COR-L47 (cell line): ENCODE data around the gene UPK1A.
"Not testable (repeated sequence)": the region's sequence is repeated elsewhere in the genome, so short reads cannot be mapped to it uniquely, and the experiment has no call there.

Experiments
- DNase-seq: peaks from one replicate; lab custom pipeline; 2025; lab: John Stamatoyannopoulos, UW

UPK1A gene

DNA sequence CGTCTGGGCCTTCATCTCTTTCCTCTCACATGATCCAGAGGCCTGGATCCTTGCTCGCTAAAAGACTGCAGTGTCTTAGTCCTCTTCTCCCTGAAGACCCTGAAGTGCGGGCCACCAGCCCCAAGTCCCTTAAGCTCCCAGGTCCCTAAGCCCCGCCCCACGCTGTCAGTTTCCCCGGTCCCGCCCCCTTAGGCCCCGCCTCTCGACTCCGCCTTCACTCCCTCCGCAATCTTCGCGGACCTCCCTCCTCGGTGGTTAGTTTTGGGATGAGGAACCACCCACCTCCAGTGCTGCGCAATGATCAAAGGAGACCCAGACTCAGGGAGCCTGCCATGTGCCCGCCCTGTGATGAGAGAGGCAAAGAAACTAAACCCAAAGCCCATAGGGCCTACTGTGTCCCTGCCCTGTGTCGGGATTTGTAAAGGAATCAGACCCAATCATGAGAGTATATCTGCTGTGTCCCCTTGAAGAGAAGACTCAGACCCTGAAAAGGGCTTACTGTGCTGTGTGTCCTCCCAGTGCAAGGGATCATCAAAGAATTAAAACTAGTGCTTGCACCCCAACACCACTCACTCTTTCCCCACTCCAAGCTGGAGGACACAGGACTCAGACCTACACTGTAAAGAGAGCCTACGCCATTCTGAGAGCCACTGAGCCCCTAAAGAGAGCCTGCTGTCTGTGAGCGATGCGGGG, 21.2 kb upstream of the UPK1A start:
- DNase-seq: no peak

DNA sequence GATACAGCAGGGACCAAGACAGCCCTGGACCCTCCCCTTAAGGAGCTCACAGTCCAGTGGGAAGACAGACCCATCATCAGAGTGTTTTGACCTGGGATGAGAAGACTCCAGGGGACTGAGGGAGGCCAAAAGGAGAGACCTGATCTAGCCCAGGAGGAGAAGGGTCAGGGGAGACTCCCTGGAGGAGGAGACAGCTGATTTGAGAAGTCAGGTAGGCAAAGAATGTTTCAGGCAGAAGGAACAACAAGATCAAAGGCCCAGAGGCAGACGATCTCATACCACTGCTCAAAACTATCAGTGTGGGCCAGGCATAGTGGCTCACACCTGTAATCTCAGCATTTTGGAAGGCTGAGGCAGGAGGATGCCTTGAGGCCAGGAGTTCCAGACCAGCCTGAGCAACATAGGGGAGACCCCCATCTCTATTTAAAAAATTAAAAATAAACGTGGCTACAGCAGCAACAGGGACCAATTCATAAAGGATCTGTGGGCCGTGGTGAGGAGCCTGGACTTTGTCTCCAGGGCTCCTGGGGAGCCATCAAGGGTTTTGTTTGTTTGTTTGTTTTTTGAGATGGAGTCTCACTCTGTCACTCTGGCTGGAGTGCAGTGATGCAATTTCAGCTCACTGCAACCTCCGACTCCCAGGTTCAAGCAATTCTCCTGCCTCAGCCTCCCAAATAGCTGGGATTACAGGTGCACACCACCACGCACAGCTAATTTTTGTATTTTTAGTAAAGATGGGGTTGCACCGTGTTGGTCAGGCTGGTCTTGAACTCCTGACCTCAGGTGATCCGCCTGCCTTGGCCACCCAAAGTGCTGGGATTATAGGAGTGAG, 20.4 kb upstream of the UPK1A start:
- DNase-seq: no peak

DNA sequence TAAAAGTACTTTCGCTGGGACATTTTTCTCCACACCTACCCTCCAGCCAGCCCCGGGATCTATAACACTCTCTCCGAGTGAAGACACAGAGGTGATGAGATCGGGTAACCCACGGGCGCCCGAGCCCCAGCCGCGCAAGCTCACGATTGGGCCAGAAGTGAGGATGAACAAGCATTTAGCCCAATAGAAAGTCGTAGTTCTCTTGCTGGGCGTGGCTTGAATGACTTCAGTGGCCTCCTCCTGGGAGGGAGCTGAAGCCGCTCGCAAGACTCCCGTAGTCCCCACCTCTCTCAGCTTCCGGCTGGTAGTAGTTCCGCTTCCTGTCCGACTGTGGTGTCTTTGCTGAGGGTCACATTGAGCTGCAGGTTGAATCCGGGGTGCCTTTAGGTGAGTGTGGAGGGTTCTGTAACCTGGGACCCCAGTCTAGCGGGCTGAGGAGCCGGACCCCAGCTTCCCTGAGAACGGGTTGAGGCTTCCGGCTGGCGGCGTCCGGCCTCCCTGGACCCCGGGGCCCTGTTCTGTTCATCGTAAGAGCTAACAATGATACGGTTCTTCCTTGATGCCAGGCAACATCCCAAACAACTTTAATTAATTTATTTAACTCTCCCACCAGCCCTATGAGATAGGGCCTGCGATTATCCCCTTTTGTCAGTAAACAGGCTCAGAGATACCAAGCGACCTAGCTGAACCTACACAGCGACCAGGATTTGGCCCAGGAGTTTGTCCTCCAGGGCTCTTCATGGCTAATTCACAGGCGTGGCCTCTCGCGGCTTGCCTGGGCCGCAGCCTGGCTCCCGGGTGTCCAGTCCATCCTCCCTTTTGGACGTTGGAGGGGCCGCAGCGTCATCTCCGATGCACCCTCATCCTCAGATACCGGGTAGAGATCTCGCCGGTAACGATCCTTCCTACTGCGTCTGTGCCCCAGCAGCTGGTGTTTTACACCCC, 18.0 kb upstream of the UPK1A start, which contains the start of gene COX6B1:
Gene COX6B1 (plus strand): TSS at position 307 of the 945 bp plus-strand sequence. CDS start 2,921 bp downstream, outside the sequence.
- DNase-seq: peak; percentile 97

DNA sequence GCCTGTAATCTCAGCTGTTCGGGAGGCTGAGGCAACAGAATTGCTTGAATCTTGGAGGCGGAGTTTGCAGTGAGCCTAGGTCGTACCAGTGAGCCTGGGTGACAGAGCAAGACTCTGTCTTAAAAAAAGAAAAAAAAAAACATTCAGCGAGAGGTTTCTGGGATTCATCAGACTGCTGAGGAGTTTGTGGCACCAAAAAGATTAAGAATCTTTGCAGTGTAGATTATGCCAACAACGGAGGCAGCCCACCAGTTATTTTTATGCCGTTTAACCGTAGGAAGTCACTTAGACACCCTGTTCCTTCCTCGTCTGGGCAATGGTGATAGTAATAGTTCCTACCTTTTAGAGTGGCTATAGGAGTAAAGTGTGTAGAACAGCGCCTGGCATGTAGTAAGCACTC, 15.7 kb upstream of the UPK1A start:
- DNase-seq: no peak

DNA sequence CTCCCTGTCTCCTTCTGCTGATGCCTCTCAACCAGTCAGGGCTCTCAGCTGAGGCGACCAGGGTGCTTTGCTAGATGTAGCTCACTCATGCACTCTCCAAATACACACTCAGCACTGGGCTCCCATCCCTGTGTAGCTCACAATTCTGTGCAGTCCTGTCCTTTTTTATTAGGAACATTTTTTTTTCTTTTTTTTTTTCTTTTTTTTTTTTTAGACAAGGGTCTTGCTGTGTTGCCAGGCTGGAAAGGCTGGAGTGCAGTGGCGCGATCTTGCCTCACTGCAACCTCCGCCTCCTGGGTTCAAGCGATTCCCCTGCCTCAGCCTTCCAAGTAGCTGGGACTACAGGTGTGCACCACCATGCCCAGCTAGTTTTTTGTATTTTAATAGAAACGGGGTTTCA, 11.5 kb upstream of the UPK1A start:
- DNase-seq: not testable (repeated sequence)

DNA sequence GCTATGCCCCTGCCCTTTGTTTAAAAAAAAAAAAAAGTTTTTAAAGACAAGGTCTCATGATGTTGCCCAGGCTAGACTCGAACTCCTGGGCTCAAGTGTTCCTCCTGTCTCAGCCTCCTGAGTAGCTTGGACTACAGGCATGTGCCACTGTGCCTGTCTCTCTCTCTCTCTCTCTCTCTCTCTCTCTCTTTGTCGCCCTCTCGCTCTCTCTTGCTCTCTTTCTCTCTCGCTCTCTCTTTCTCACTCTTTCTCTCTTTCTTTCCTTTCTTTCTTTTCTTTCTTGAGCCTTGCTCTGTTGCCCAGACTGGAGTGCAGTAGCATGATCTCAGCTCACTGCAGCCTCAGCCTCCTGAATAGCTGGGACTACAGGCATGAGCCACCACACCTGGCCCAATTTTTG, 10.7 kb upstream of the UPK1A start:
- DNase-seq: no peak

DNA sequence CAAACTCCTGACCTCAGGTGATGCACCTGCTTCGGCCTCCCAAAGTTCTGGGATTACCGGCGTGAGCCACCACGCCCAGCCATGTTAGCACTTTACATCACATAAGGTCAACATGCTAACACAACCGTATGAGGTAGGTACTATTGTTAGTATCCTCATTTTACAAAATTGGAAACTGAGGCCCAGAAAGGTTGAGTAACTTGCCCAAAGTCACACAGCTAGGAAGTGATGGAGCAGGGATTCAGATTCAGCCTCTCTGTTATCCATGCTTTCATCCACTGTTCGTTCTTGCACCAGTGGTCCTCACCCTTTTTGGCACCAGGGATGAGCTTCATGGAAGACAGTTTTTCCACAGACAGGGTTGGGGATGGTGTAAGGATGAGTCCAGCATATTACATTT, 9.6 kb upstream of the UPK1A start:
- no peak for DNase-seq

DNA sequence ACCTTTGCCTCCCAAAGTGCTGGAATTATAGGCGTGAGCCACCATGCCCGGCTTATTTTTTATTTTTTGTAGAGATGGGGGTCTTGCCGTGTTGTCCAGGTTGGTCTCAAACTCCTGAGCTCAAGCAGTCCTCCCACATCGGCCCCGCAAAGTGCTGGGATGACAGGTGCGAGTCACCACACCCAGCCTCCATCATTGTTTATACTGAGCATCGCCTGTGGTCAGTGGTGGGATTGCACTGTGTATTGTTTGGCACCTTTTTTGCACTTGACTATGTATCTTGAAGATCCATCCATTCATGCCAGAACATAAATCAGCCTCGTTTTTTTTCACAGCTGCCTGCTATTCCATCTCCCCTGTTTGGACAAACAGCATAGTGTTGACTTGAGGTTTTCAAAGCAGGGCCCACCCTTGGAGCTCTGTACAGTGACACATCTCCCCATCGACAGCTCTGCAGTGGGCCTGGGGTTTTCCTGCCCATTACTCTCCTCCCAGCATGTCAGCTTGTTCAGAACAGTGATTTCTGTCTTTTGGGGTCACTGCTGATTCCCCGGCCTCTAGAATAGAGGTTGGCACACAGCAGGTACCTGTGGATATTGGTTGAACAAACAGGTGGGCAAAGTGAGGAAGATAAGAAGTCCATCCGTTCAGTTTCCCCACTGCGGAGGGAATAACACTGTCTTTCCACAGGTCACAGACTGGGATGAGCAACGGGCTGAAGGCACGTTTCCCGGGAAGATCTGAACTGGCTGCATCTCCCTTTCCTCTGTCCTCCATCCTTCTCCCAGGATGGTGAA, 8.2 kb upstream of the UPK1A start:
- DNase-seq: no peak

DNA sequence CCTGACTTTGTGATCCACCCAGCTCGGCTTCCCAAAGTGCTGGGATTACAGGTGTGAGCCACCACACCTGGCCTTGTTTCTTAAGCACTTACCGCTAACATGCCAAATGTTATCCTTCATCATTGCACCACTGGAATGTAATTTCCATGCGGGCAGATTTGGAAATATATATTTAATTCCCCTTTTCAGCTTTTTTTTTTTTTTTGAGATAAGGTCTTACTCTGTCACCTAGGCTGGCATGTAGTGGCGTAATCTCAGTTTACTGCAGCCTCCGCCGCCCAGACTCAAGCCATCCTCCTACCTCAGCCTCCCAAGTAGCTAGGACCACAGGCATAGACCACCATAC, 4.3 kb upstream of the UPK1A start:
- DNase-seq: no peak

DNA sequence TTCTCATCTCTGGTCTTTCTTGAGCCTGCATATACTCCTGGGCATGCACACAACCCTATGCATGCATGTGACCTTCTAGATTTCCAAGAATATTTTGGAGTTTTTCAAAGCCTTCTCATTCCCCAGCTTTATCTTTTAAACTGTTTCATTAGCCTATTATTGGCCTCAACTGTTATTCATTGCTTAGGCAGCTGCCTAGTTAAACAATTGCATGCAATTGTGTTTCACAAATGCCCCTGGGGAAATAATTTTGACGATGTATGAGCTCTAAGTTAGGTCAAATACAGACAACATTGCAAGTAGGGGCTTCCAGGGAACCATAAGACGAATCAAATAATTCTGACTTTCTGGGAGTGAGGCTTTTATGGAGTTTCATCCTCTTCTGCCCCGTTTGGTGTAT, 2.3 kb upstream of the UPK1A start:
- no peak for DNase-seq

DNA sequence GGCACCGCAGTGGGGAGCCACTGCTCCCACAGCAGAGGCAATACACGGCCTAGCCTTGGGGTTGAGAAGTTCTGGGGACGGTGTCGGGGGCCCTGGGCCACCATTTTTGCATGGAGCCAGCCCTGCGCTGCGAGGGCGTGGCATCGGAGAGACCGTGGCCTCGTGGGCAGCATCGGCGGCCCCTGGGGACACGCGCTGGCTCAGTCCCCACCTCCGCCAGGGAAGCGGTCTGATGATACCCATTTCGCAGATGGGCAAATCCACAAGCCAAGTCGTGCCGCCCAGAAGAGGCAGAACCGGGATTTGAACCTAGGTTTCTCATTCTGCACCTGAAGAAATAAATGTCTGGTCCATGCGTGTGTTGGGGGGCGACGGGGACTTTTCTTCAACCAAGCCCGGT, 1.2 kb upstream of the UPK1A start:
- no peak for DNase-seq

DNA sequence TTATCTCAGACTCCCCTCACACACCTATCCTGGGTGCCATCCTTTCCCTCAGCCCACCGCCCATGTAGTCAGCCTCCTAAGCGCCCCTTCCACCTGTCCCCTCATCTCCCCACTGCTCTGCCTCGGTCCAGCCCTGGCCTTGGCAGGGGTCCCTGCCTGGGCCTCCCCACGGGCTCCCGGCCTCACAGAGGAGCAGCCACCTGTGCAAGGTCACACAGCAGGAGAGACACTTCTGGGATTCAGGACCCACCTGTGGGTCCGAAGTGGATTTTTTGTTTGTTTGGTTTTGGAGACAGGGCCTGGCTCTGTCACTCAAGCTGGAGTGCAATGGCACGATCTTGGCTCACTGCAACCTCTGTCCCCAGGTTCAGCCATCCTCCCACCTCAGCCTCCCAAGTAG, 713 bp upstream of the UPK1A start:
- no peak for DNase-seq

DNA sequence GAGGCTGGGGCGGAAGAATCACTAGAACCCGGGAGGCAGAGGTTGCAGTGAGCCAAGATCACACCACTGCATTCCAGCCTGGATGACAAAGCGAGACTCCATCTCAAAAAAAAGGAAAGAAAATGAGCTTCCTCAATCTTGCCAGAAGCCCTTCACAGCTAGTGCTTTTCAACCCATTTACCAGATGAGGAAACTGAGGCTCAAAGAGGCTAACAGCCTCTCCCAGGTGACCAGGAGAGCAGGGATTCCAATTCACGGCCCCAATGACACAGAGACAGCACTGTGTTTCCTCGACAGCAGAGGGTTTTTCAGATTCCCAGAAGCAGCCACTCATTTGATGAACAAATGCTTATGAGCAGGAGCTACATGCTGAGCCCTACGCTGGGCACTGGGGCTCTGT, 3.2 kb downstream of the UPK1A start:
- no peak for DNase-seq

DNA sequence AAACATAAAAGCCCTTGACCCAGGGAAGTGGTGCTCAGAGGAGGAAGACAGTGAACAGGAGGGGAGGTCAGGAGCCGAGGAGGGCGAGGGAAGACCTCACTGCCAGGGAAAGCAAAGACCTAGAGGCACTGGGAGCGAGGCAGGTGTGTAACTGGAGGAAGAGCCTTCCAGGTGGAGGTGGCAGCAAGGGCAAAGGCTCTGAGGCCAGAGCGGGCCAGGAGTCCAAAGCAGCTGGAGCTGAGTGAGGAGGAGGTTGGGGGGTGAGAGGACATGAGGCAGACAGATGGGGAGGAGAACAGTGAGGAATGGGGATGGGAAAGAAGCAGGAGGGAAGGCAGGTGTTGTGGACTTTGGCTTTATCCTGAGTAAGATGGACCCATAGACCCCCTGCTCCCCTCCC, 3.7 kb downstream of the UPK1A start:
- DNase-seq: no peak

DNA sequence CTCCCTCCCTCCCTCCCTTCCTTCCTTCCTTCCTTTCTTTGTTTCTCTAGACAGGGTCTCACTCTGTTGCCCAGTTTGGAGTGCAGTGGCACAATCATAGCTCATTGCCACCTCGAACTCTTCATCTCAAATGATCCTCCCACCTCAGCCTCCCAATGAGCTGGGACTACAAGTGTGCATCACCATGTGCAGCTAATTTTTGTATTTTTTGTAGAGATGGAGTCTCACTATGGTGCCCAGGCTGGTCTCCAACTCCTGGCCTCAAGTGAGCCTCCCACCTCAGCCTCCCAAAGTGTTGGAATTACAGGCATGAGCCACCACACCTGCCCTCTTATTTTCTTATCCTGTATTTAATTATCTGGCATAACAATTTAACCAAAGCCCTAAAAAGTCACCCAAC, 4.4 kb downstream of the UPK1A start:
- DNase-seq: no peak

DNA sequence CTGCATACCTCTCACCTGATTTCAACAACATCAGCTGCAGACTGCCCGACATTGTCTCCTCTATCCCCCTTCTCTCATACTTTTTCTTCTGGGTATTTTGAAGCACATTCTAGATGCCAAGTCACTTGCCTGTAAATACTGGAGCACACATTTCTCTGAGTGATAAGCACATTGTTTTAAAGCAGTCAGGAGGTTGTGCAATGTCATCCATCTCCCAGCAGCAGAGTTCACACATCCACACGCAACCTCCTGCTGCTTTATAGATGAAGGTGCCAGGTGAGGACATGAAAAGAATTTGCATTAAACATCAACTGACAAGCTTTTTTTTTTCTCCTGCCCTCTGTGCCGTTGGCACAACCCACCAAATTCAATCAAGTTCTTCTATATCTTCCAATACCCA, 5.5 kb downstream of the UPK1A start:
- no peak for DNase-seq

DNA sequence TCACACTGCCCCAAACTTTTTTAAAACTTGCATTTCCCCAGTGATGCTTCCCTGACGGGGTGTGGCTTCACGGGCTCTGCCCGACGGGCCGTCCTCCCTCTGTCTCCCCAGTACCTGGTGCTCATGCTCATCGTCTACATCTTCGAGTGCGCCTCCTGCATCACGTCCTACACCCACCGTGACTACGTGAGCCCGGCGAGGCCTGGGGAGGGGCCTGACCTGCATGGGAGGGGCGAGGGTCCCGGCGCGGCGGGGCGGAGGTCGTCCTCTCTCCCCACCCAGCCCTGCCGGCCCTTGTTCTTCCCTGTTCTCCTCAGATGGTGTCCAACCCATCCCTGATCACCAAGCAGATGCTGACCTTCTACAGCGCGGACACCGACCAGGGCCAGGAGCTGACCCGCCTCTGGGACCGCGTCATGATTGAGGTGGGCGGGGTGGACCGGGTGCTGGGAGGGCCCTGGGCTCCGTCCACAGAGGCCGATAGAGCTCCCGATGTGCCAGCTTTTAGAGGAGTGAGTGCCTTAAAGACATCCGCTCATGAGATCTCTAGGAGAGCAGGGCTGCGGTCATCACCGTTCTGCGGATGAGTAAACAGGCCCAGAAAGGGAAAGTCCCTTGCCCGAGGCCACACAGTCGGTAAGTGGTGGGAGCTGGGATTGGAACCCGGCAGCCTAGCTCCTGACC, 6.9 kb downstream of the UPK1A start:
- no peak for DNase-seq

DNA sequence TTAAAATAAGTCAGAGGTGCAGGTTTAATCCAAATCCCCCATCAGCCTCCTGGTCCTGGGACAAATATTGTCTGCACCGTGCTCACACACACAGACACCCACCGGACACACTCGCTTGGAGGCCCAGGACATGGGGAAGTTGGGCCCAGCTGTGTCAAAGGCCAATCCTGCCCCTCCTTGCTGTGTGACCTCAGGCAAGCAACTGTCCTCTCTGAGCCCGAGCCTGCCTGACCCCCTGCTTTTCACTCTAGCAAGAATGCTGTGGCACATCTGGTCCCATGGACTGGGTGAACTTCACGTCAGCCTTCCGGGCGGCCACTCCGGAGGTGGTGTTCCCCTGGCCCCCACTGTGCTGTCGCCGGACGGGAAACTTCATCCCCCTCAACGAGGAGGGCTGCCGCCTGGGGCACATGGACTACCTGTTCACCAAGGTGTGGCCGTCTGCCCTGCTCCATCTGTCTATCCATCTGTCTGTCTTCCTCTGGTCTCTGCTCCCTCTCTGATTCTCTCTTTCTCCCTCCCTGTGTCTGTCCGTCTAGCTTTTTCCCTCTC, 9.3 kb downstream of the UPK1A start:
- no peak for DNase-seq

DNA sequence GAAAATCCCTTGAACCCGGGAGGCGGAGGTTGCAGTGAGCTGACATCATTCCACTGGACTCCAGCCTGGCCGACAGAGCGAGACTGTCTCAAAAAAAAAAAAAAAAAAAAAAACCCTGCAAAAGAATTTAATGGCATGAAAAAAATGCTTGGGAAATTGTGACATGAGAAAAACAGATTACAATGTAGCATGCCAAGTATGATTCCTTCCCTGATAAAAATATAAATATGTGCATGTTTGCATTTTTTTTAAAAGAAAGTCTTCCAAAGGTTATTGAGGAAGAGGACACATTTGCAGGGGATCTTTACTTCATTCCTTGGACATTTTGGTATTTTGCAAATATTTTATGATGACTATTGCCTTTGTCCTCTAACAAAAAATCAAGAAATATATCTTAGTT, 23.5 kb downstream of the UPK1A start:
- no peak for DNase-seq

DNA sequence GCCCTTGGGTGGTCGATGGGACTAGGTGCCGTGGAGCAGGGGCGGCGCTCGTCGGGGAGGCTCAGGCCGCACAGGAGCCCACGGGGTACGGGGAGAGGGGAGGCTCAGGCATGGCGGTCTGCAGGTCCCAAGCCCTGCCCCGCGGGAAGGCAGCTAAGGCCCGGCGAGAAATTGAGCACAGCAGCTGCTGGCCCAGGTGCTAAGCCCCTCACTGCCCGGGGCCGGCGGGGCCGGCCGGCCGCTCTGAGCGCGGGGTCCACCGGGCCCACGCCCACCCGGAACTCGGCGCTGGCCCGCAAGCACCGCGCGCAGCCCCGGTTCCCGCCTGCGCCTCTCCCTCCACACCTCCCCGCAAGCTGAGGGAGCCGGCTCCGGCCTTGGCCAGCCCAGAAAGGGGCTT, 24.8 kb downstream of the UPK1A start:
- not testable (repeated sequence) for DNase-seq

DNA sequence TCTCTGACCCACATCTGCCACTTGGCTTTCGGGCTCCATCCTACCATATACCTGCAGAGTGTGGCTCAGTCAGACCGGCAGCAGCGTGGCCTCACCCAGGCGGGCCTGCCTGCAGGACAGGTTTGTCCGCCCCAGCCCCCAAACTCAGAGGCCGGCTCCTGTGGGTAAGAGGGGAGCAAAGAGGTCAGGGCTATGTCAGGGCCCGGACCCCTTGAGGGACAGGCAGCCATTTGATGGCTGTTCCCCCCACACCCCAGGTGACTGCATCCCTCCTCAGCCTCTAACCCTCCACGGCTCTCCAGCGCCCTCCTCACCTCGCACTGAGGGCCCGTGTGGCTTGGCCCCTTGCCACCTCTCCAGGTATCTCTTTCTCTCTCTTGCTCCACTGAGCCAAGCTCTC, 25.7 kb downstream of the UPK1A start:
- DNase-seq: no peak
